Stimulated activated CD8-positive, alpha-beta memory T cell treated with anti-CD3 and anti-CD28 coated beads, Interleukin-7, amount 100 ng/mL, for 1 hour (primary cell): ENCODE measurements around the gene LMNTD2.

Experiments
- DNase-seq, 2 donors: peaks; one replicate each; pipeline ENCODE4 v3.0.0-alpha.2; 2020; ENCODE audit warnings: low read depth in 2 of 2

Gene LMNTD2

GRCh38 chr11:568306-569157 is 8.0 kb upstream of the LMNTD2 start:
- peak; percentile 78 to 81 for DNase-seq

GRCh38 chr11:567629-568292 is 7.2 kb upstream of the LMNTD2 start:
- DNase-seq = no peak

- DNase-seq = no peak
Measured at GRCh38 chr11:567011-567628, 6.6 kb upstream of the LMNTD2 start.

- no peak for DNase-seq
Measured at GRCh38 chr11:565921-566509, 5.5 kb upstream of the LMNTD2 start.

- no peak for DNase-seq
Measured at GRCh38 chr11:563812-564578, 3.5 kb upstream of the LMNTD2 start.

GRCh38 chr11:563066-563811 is 2.7 kb upstream of the LMNTD2 start:
- DNase-seq = no peak

- no peak for DNase-seq
Measured at GRCh38 chr11:562046-562645, 1.6 kb upstream of the LMNTD2 start.

GRCh38 chr11:561148-562003 is 838 bp upstream of the LMNTD2 start:
- DNase-seq = no peak

GRCh38 chr11:559712-560304 is 730 bp downstream of the LMNTD2 start:
- no peak for DNase-seq

- no peak for DNase-seq
Measured at GRCh38 chr11:559020-559620, 1.4 kb downstream of the LMNTD2 start.

- no peak for DNase-seq
Measured at GRCh38 chr11:558503-558902, 2.0 kb downstream of the LMNTD2 start.

GRCh38 chr11:557328-558132 is 3.0 kb downstream of the LMNTD2 start:
- no peak for DNase-seq

- no peak for DNase-seq
Measured at GRCh38 chr11:556662-557256, 3.8 kb downstream of the LMNTD2 start.

- DNase-seq = no peak
Measured at GRCh38 chr11:555780-556661, 4.5 kb downstream of the LMNTD2 start.

- no peak for DNase-seq
Measured at GRCh38 chr11:555227-555779, 5.2 kb downstream of the LMNTD2 start.
